Right hindlimb (tissue), 1 donor: ENCODE measurements around the gene OLFM2.
"Not testable (repeated sequence)": the region's sequence is repeated elsewhere in the genome, so short reads cannot be mapped to it uniquely, and the experiment has no call there.

Source experiments
- DNase-seq: peaks from one replicate; pipeline ENCODE4 v3.0.0-alpha.2; 2018

The OLFM2 gene

DNA sequence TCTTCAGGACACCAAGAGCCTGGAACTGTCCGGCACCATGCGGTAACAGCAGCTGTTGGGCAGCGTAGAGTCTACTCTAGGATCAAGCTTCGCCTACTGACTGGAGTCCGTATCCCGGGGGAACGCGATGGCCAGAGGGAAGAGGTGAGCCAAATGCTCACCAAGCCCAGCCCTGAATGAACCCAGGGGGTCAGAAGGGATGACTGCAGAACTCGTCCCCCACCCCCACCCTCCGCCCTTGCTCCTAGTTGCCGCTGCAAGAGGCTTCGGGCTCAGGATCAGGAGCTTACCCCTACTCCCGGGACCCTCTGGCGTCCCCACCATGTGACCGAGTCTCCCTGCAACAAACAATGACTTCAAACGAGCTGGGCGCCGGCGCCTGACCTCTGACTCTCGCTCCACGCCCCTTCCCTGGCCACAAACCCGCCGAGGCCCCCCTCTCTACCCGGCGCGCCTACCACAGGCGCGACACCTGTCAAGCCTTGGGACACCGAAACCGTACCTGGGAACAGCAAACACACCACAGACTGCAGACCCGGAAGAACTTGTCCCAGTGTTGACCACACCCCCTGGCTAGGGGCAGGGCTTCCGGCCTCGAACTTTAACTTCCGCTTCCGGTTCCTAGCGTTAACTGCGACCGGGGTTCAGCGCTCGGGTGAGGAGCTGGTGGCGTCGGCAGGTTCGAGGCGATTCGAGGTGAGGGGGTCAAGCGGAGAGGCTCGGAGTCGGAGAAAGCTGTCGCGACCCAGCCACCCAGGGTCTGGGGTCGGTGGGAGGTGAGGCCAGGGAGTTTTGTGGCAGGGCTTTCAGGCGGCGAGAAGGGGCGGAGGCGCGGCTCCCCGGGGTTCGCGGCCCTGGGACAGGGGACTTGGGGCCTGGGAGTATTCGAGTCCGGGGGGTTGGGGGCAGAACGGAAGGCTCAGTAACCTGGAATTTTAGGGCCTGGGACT, 108.8 kb downstream of the OLFM2 start, which contains the start of gene UBL5:
Gene UBL5, plus strand, starts transcription at position 630 of the 950 bp plus-strand sequence. CDS start 420 bp downstream, outside the sequence.
- DNase-seq = peak; percentile 92

DNA sequence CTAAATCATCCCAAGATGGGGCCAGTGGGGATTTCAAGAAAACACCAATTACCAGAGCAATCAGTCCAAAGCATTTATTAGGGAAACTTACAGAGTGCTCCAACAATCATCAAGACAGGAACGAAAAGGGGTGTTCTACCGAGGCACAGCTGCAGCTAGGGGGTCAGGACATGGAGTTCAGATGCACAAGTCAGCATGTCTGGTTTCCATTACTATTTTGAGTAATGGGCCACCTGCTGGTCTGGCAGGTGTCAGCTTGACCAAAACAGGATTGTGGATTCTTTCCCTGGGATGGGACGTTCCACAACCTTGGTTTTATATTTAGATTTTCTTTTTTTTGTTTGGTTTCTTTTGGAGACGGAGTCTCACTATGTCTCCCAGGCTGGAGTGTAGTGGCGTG, 112.5 kb downstream of the OLFM2 start:
- no peak for DNase-seq

DNA sequence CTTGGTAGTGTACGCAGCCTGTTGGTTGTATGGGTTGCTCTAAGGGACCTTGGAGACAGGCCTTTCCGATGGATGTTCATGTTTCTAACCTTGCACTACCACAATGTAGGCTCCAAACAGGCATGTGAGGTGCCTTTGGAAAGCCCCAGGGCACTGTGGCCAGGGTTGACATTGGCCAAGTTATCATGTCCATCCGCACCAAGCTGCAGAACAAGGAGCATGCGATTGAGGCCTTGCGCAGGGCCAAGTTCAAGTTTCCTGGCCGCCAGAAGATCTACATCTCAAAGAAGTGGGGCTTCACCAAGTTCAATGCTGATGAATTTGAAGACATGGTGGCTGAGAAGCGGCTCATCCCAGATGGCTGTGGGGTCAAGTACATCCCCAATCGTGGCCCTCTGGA, 116.3 kb downstream of the OLFM2 start:
- DNase-seq = not testable (repeated sequence)

DNA sequence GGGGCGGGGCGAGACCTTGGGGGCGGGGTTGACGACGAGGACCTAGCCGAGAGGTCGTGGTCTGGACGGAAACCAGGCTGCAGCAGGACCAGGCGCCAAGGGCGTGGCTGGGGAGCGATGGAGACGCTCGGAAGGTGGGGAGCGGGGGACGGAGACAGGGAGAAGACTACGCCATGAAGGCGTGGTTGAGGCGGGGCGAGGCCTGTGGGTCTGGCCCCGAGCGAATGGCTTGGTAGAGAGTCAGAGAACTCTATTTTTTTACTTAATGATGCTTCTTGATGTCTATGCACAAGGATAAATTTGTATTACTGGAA, 116.8 kb downstream of the OLFM2 start:
- no peak for DNase-seq

DNA sequence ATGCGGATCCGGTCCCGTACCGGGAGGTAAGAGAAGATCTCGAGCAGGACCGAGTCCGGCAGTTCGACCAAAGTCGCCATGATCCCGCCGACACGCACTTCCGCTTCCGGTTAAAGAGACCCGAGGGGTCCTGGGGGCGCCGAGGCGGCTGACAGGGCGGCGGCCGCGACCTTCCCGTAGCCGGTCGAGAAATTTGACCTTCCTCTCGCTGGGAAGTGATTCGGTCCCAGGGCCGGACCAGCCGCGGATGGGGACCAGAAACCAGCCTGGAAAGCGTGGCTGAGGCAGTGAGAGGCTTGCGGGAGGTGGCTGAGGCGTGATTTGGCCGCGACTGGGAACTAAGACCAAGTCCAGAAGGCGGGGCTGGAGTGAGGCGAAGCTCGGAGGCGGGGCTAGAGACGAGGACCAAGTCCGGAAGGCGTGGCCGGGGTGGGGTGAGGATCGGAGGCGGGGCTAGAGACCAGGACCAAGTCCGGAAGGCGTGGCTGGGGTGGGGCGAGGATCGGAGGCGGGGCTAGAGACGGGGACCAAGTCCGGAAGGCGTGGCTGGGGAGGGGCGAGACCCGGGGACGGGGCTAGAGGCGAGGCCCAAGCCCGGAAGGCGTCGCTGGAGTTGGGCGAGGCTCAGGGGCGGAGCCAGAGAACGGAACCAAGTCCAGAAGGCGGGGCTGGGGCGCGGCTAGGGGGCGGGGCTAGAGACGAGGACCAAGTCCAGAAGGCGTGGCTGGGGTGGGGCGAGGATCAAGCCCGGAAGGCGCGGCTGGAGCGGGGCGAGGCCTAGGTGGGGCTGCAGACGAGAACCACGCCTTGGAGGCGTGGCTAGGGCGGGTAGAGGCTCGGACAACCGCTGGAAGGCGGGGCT, 117.3 kb downstream of the OLFM2 start, which contains the start of gene FBXL12:
Gene FBXL12, minus strand, starts transcription at position 346 of the 862 bp plus-strand sequence. Its CDS starts 266 bp downstream, at position 80.
- peak; percentile 100 for DNase-seq

DNA sequence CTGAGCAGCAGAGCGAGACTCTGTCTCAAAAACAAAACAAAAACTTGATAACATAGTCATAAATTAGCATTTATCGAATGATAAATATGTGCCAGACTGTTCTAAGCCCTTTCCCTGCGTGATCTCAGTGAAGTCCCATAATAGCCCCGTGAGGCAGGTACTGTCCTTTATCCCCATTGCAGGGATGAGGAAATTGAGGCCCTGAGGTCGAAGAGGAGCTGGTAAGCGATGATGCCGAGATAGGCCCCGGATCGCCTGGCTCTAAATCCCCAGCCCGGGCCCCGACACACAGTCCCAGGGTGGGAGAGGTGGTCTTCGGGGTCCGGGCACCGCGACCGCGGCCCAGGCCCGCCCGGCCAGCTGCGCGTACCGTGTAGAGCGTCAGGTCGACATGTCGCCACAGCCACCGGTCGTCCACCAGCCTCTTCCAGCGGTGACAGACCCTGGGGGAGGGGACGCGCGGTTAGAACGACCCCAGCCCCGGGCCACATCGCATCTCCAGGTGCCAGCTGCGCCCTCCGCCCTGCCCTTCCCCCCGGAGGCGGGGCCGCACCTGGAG, 118.1 kb downstream of the OLFM2 start:
- no peak for DNase-seq

DNA sequence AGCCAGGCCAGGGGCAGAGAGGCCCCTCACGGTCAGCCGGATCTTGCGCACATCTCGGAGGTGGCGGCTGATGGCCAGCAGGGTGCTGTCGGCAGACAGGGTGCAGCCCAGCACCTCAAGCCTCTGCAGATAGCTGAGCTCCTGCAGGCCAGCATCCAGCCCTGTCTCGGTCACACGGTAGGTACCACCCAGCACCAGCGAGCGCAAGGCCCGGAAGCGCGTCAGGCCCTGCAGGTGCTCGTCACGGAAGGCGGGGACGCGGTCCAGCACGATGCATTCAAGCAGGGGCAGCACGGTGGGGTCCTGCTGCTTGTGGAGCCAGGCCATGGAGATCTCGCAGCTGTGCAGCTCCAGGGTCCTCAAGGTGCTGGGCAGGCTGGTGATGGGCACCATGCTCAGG, 125.2 kb downstream of the OLFM2 start:
- DNase-seq = no peak

DNA sequence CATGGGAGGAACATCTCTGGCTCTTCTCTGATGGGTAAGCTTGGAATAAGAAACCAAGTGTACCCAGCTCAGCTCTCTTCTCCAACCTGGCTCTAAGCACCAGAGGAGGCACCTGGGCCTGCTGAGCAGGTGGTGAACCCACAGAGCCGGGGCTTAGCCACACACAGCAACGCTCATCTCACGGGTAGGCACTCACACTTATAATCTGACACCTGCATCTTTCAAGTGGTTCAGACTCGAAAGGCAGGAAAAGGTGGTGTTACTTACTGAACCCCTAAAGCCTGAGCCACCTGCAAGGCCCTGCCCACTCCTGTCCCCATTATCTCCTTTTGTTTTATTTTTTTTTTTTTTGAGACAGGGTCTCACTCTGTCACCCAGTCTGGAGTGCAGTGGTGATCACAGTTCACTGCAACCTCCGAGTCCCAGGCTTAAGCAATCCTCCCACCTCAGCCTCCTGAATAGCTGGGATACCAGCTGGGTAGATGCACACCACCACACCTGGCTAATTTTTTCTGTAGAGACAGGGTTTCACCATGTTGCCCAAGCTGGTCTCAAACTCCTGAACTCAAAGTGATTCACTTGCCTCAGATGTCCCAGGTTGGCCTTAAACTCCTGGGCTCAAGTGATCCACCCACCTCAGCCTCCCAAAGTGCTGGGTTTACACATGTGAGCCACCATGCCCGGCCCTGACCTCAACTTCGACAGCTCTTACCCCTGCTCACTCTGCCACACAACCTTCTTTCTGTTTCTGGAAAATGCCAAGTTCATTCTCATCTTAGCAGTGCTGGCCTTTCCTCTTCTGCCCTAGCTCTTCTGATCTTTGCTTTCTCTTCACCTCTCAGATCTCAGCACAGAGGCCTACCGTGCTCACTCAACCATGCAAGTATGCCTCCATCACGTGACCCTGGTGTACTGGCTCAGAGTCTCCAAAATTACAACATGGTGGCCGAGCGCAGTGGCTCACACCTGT, 127.2 kb downstream of the OLFM2 start:
- DNase-seq = no peak

DNA sequence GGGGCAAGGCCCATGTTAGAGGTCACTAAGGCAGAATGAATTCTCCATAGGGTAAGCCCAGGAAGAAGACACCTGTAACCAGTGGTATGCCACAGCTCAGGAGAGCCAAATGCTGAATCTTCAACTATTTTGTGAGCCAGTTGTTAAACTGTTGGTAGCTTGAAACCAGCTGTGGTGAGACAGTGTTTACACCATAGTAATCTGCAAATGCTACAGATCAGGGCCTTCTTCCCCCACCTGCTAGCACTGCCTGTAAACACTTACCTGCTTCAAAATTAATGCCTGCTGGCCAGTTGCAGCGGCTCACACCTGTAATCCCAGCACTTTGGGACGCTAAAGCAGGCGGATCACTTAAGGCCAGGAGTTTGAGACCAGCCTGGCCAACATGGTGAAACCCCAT, 129.5 kb downstream of the OLFM2 start:
- no peak for DNase-seq
